Transverse colon (tissue), 4 donors: ENCODE measurements around the gene PBX4. TPM values are rescaled to one million over a fixed set of nuclear protein-coding genes. Genes with fewer than 3 reads are reported as not detected.

ENCODE experiments used
- DNase-seq: peaks from one replicate; pipeline ENCODE4 v3.0.0-alpha.2; 2019
- H3K27ac ChIP-seq, 4 donors: fragments of 200-600 bp; sonication (generic); 2 replicates each; pipeline ENCODE4 v1.5.1; 2016 to 2018; ENCODE audit warnings: inconsistent platforms in 4 of 4
- H3K27me3 ChIP-seq: fragments of 200-600 bp; sonication (generic); 2 replicates; pipeline ENCODE4 v1.5.1; 2017; ENCODE audit warnings: inconsistent platforms
- H3K36me3 ChIP-seq, 4 donors: fragments of 200-600 bp; sonication (generic); 2 replicates each; pipeline ENCODE4 v1.5.1; 2017 to 2019; ENCODE audit warnings: inconsistent platforms in 4 of 4
- H3K4me1 ChIP-seq, 4 donors: fragments of 200-600 bp; sonication (generic); 2 replicates each; pipeline ENCODE4 v1.5.1; 2017 to 2020; ENCODE audit warnings: inconsistent platforms in 4 of 4
- H3K4me3 ChIP-seq, 4 donors: fragments of 200-600 bp; sonication (generic); 1 replicate in 1 of 4; 2 replicates in 3 of 4; pipeline versions ENCODE4 v1.5.1 to v1.6.1; 2017 to 2019; ENCODE audit warnings: inconsistent platforms in 4 of 4
- H3K9me3 ChIP-seq, 2 donors: fragments of 200-600 bp; sonication (generic); 2 replicates each; pipeline ENCODE4 v1.5.1; 2017 to 2019; ENCODE audit warnings: inconsistent platforms in 2 of 2
- EP300 ChIP-seq: sonication (generic); formaldehyde crosslinking; IDR thresholded peaks from one replicate; pipeline ENCODE4 v1.6.1; 2017; ENCODE audit warnings: antibody characterized with exemption, low read depth
- POLR2A ChIP-seq: fragments of 450-650 bp; IDR thresholded peaks from one replicate; pipeline ENCODE4 v1.6.1; 2016; ENCODE audit warnings: antibody characterized with exemption, mild to moderate bottlenecking, moderate library complexity
- POLR2AphosphoS5 ChIP-seq, 3 donors: sonication (generic); formaldehyde crosslinking; IDR thresholded peaks; one replicate each; pipeline ENCODE4 v1.6.1; 2016; ENCODE audit warnings: antibody characterized with exemption in 3 of 3
- WGBS, 2 donors: methylation state at CpG; one replicate each; pipeline ENCODE4 v1.1.5; 2018; ENCODE audit warnings: low coverage in 1 of 2; 5-methylcytosine and 5-hydroxymethylcytosine counted together
- in situ Hi-C, 4 donors: fragments of 200-750 bp; cut with MboI; loops; one replicate each; pipeline versions ENCODE4 v1.15.0 to v1.15.1; 2017; ENCODE audit warnings: low sequenced_read_pairs in 3 of 4, low pct_ligation_motif_present in 1 of 4, low pct_unique_long_range_greater_than_20kb in 1 of 4
- intact Hi-C: fragments of 100-400 bp; cut with DNase I; formaldehyde crosslinking; loops from one replicate; pipeline ENCODE4 v1.15.1; 2023; ENCODE audit warnings: low total_unique reads
- total RNA-seq, 4 donors: library from RNA; depleted of rRNA; stranded (reverse); fragments of >200 nt; gene quantifications; one replicate each; pipeline ENCODE4 v1.1.0, GENCODE V29; 2016
- TF ChIP-seq, protein P1 (sequence below), 5 experiments: fragments of 200-600 bp in 3 of 5; fragments of 450-650 bp in 2 of 5; sonication (generic) in 3 of 5; IDR thresholded peaks; 1 replicate in 2 of 5; 2 replicates in 3 of 5; pipeline ENCODE4 v1.5.1; 2016 to 2017; ENCODE audit warnings: antibody characterized with exemption in 5 of 5, inconsistent platforms in 3 of 5, mild to moderate bottlenecking in 2 of 5, moderate library complexity in 1 of 5

The PBX4 gene
- total RNA-seq, 4 donors from 2014 or later, result 1.9 to 11.9 (median 5.1) TPM

DNA sequence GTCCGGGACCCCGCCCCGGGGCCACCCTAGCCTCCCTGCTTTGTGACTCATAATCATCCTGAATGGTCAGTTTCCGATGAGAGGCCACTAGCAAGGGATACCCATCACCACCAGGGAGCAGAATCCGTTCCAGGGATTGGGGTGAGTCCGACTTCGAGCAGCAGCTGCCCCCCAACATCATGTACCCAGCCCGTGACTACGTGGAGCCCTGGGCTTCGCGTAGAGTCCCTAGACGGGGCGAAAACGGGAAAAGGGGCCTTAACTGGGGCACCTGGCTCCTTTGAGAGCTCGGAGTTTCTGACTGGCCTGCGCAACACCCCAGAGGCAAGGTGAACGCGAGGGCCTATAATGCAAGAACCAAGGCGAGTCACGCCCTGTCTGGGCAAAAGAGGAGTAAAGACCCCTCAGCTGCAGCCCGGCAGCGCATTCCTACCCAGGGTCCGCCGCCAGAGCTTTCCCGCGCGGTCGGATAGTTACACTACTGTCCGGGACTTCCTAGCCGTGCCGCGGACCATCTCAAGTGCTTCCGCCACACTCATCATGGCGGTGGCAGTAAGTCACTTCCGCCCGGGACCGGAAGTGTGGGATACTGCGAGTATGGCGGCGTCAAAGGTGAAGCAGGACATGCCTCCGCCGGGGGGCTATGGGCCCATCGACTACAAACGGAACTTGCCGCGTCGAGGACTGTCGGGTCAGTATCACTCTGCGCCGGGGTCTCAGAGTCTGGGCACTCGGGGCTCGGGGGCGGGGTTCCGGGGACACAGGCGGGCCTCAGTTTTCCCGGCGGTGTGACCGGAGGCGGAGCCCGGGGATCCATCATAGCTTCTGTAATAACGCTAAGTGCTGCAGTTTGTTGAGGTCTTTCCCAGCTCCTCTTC is 102.6 kb downstream of the PBX4 start, which contains the start of gene NDUFA13:
NDUFA13 (plus strand) TSS at position 584 of the 878 bp plus-strand sequence; CDS start at position 598, 14 bp downstream.
- peaks cover 6 to 33% (median 19%) of the 10 kb centered on the region in 4 donors for H3K4me1 ChIP-seq
- peak within 1 kb of the TSS; percentile 71 to 83 (median 76) for H3K4me3 ChIP-seq
- H3K27me3 ChIP-seq, result no peaks in the 10 kb centered on the region
- TF ChIP-seq, protein P1, sequence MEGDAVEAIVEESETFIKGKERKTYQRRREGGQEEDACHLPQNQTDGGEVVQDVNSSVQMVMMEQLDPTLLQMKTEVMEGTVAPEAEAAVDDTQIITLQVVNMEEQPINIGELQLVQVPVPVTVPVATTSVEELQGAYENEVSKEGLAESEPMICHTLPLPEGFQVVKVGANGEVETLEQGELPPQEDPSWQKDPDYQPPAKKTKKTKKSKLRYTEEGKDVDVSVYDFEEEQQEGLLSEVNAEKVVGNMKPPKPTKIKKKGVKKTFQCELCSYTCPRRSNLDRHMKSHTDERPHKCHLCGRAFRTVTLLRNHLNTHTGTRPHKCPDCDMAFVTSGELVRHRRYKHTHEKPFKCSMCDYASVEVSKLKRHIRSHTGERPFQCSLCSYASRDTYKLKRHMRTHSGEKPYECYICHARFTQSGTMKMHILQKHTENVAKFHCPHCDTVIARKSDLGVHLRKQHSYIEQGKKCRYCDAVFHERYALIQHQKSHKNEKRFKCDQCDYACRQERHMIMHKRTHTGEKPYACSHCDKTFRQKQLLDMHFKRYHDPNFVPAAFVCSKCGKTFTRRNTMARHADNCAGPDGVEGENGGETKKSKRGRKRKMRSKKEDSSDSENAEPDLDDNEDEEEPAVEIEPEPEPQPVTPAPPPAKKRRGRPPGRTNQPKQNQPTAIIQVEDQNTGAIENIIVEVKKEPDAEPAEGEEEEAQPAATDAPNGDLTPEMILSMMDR (IDR thresholded peaks at IDR 0.05), result peak in 4 of 5 experiments; percentile 10 to 46 (median 26)
- TF ChIP-seq EP300, result no peak
- peak; percentile 85 for TF ChIP-seq POLR2A
- peak; percentile 98 to 100 (median 100) for TF ChIP-seq POLR2AphosphoS5 (IDR thresholded peaks at IDR 0.05)
- intact Hi-C loops (no loop called here), in situ Hi-C loops (no loop called here)
- 4% methylated on average over 61 of the region's 61 CpGs; no CpG with 5 or more reads in 1 of the 2 donors for WGBS, 2 donors
- no peaks in the 10 kb centered on the region for H3K9me3 ChIP-seq
- peak within 1 kb of the TSS; percentile 83 to 89 (median 86) for H3K27ac ChIP-seq
- H3K36me3 ChIP-seq, result no peaks in the 10 kb centered on the region
- peak; percentile 95 for DNase-seq

DNA sequence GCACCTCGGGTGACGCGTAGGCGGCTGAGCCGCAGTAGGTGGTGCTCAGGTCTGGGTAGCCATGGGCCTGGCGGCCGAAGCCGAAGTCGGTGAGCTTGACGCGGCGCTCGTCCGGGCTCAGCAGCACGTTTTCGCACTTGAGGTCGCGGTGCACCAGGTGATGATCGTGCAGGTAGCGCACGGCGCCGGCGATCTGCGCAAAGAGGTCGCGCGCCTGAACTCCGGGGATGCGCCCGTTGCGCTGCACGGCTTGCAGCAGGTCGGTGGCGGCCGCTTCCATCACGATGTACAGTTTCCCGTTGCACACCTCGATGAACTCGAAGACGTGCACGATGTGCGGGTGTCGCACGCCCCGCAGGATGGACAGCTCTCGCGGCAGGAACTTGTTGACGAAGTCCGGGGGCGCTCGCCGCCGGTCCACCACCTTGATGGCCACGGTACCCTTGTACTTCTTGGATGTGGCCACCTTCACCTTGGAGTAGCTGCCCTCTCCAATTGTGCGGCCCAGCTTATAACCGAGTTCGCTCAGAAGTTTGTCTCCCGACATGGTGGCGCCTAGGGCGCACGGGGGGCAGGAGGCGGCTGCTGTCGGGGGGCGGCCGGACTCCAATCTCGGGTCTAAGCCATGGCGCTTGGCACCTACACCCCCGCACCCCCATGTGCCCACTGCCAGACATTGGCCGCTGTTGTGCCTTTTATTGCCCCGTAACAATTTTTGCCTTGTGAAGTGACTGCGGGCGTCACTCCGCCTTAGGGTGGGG is 103.4 kb downstream of the PBX4 start, which contains the start of gene TSSK6:
TSSK6 (minus strand) TSS at position 668 of the 761 bp plus-strand sequence; CDS start at position 547, 121 bp downstream.
- H3K36me3 ChIP-seq, result no peaks in the 10 kb centered on the region
- in situ Hi-C loops, result no loop called here
- H3K27me3 ChIP-seq, result no peaks in the 10 kb centered on the region
- peak within 1 kb of the TSS; percentile 83 to 89 (median 86) for H3K27ac ChIP-seq
- H3K9me3 ChIP-seq, result no peaks in the 10 kb centered on the region
- WGBS, 2 donors, result 91 to 95% methylated on average over 33 to 60 of the region's 74 CpGs
- intact Hi-C loops, result no loop called here
- H3K4me3 ChIP-seq, result peak within 1 kb of the TSS; percentile 71 to 83 (median 76)
- peaks cover 6 to 33% (median 19%) of the 10 kb centered on the region in 4 donors for H3K4me1 ChIP-seq
- no peak for DNase-seq
- TF ChIP-seq EP300, result no peak
- no peak for TF ChIP-seq POLR2A
- no peak for TF ChIP-seq POLR2AphosphoS5 (IDR thresholded peaks at IDR 0.05)
- TF ChIP-seq, protein P1 (IDR thresholded peaks at IDR 0.05), result no peak

DNA sequence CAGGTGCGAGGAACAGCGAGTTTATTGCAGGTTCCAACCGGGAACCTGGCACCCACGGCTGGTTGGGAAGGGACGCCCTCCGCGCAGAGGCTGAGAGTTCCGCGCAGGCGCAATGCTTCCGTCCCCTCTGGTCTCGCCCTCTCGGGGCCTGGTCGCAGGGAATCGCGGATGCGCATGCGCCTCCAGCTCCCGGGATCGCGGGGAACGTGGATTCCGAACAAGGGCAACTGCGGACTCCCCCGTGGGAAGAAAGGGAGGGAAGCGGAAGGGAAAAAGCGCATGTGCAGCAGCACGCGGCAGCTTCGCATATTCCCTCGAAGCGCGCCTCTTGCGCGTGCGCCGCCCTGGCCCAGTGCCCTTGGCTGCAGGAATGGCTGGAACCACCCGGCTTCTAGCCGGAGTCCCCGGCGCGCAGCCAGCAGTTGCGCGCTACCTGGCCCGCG is 104.3 kb downstream of the PBX4 start:
- TF ChIP-seq EP300 (no peak), POLR2AphosphoS5 (IDR thresholded peaks at IDR 0.05) (peak in 1 of 3 donors; percentile 12), POLR2A (no peak)
- DNase-seq, result peak; percentile 60
- no peaks in the 10 kb centered on the region for H3K9me3 ChIP-seq
- H3K27me3 ChIP-seq, result no peaks in the 10 kb centered on the region
- peak overlapping the region in 1 of 4 donors; percentile 13 for H3K4me3 ChIP-seq
- H3K36me3 ChIP-seq, result no peaks in the 10 kb centered on the region
- intact Hi-C loops, result no loop called here
- H3K4me1 ChIP-seq, result peaks cover 6 to 30% (median 19%) of the 10 kb centered on the region in 4 donors
- in situ Hi-C loops, result no loop called here
- H3K27ac ChIP-seq, result peak overlapping the region in 2 of 4 donors; percentile 30 to 64
- WGBS, 2 donors, result 73% methylated on average over 46 of the region's 46 CpGs; no CpG with 5 or more reads in 1 of the 2 donors

DNA sequence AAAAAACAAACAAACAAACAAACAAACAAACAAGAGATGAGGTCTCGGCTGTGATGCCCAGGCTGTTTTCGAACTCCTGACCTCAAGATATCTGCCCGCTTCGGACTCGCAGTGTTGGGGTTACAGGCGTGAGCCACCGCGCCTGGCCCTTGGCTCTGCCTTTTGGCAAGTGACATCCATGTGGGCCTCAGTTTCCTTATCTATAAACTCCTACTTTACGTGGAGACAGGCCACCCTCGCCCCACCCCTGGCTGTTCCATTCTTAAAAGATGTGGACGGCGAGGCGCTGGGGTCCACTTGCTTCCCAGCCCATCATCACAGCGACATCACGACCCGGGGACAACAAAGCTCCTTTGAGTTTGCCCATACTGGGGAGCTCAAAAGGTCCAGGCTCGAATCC is 104.8 kb downstream of the PBX4 start:
- in situ Hi-C loops, result no loop called here
- no peaks in the 10 kb centered on the region for H3K9me3 ChIP-seq
- H3K4me1 ChIP-seq, result peaks cover 6 to 28% (median 19%) of the 10 kb centered on the region in 4 donors
- intact Hi-C loops, result no loop called here
- H3K36me3 ChIP-seq, result no peaks in the 10 kb centered on the region
- no peaks in the 10 kb centered on the region for H3K27me3 ChIP-seq
- no peak for TF ChIP-seq POLR2AphosphoS5 (IDR thresholded peaks at IDR 0.05)
- TF ChIP-seq EP300, result no peak
- no peak for TF ChIP-seq POLR2A
- TF ChIP-seq, protein P1 (IDR thresholded peaks at IDR 0.05), result no peak
- H3K4me3 ChIP-seq, result peak overlapping the region in 1 of 4 donors; percentile 13
- no peak for DNase-seq
- WGBS, 2 donors, result 89 to 92% methylated on average over 4 to 17 of the region's 17 CpGs
- H3K27ac ChIP-seq, result peak overlapping the region in 1 of 4 donors; percentile 51

Other genes starting within 250 kb of the PBX4 start
- 100 to 1,000 TPM in 1 of 4 donors, 10 to 100 TPM in 3; 45.6 to 102 (median 65.7) TPM for gene GATAD2A, start 213.0 kb downstream of the PBX4 start, total RNA-seq
- 10 to 100 TPM in 2 of 4 donors, 1 to 10 TPM in 2; 2.6 to 10.5 (median 6.8) TPM for gene TSSK6, start 103.1 kb downstream of the PBX4 start, total RNA-seq
- gene NDUFA13, start 102.5 kb downstream of the PBX4 start, total RNA-seq, result 100 to 1,000 TPM in 1 of 4 donors, 10 to 100 TPM in 3; 21.1 to 100 (median 76.0) TPM
- gene YJEFN3, start 89.8 kb downstream of the PBX4 start, total RNA-seq, result 1 to 10 TPM; 3.5 to 6.0 (median 4.0) TPM
- under 1 TPM in 1 of 4 donors, not detected in 3; 0.48 TPM for gene CILP2, start 80.4 kb downstream of the PBX4 start, total RNA-seq
- gene LPAR2, start 9.5 kb upstream of the PBX4 start, total RNA-seq, result 10 to 100 TPM; 19.2 to 52.5 (median 32.6) TPM
- 10 to 100 TPM; 17.3 to 84.9 (median 27.2) TPM for gene GMIP, start 25.0 kb upstream of the PBX4 start, total RNA-seq
- 100 to 1,000 TPM; 112 to 929 (median 402) TPM for gene ATP13A1, start 45.0 kb upstream of the PBX4 start, total RNA-seq
- gene ZNF101, start 50.2 kb upstream of the PBX4 start, total RNA-seq, result 10 to 100 TPM in 3 of 4 donors, 1 to 10 TPM in 1; 6.8 to 16.8 (median 11.1) TPM
- 10 to 100 TPM in 1 of 4 donors, 1 to 10 TPM in 2, under 1 TPM in 1; 0.37 to 10.0 (median 4.6) TPM for gene ZNF14, start 114.4 kb upstream of the PBX4 start, total RNA-seq
- gene ZNF506, start 203.1 kb upstream of the PBX4 start, total RNA-seq, result 10 to 100 TPM; 11.6 to 43.2 (median 25.4) TPM
- 10 to 100 TPM in 3 of 4 donors, 1 to 10 TPM in 1; 3.7 to 41.6 (median 12.6) TPM for gene ZNF253, start 247.2 kb upstream of the PBX4 start, total RNA-seq